GM18511 (cell line): ENCODE data around the gene OMD.

Experiments
- ATAC-seq: cut with Tn5 transposase; IDR thresholded peaks from one replicate; pipeline ENCODE4 v1.9.1; 2021; ENCODE audit warnings: mild to moderate bottlenecking, moderate library complexity; ENCODE audit not compliant: unreplicated experiment

OMD gene

GRCh38 chr9:92424340-92424739 is at the start of gene OMD:
Gene OMD, minus strand, starts transcription at chr9:92424471. Its CDS starts 6,913 bp downstream, at chr9:92417558.
- ATAC-seq: no peak

- ATAC-seq: no peak
These were observed 43.9 kb upstream of the OMD start for GRCh38 chr9:92468206-92468605.

- no peak for ATAC-seq
These were observed 43.2 kb upstream of the OMD start for GRCh38 chr9:92467511-92467910.

- ATAC-seq: no peak
These were observed 42.8 kb upstream of the OMD start for GRCh38 chr9:92467041-92467440.

GRCh38 chr9:92463984-92464383 is 39.7 kb upstream of the OMD start:
- ATAC-seq: no peak

GRCh38 chr9:92463387-92463786 is 39.1 kb upstream of the OMD start:
- no peak for ATAC-seq

GRCh38 chr9:92457576-92457975 is 33.3 kb upstream of the OMD start:
- ATAC-seq: no peak

- no peak for ATAC-seq
These were observed 30.9 kb upstream of the OMD start for GRCh38 chr9:92455217-92455616.

GRCh38 chr9:92446536-92446935 is 22.3 kb upstream of the OMD start:
- no peak for ATAC-seq

GRCh38 chr9:92444841-92445240 is 20.6 kb upstream of the OMD start:
- ATAC-seq: no peak

GRCh38 chr9:92440751-92441046 is 16.4 kb upstream of the OMD start:
- ATAC-seq: peak; percentile 45

- ATAC-seq: no peak
These were observed 15.9 kb upstream of the OMD start for GRCh38 chr9:92439921-92440750.

- ATAC-seq: no peak
These were observed 14.7 kb upstream of the OMD start for GRCh38 chr9:92438900-92439526.

GRCh38 chr9:92435263-92435662 is 11.0 kb upstream of the OMD start:
- no peak for ATAC-seq

GRCh38 chr9:92432972-92433548 is 8.8 kb upstream of the OMD start:
- no peak for ATAC-seq

- ATAC-seq: no peak
These were observed 8.1 kb upstream of the OMD start for GRCh38 chr9:92432350-92432749.

- no peak for ATAC-seq
These were observed 5.6 kb upstream of the OMD start for GRCh38 chr9:92429836-92430235.

- no peak for ATAC-seq
These were observed 2.4 kb upstream of the OMD start for GRCh38 chr9:92426501-92427145.

GRCh38 chr9:92425474-92425873 is 1.2 kb upstream of the OMD start:
- no peak for ATAC-seq

GRCh38 chr9:92423612-92424011 is 659 bp downstream of the OMD start:
- no peak for ATAC-seq

GRCh38 chr9:92422611-92423338 is 1.5 kb downstream of the OMD start:
- ATAC-seq: no peak
